ENCODE measurements around the gene NTN5.
"Not testable (repeated sequence)": the region's sequence is repeated elsewhere in the genome, so short reads cannot be mapped to it uniquely, and the experiment has no call there.

The NTN5 gene

DNA sequence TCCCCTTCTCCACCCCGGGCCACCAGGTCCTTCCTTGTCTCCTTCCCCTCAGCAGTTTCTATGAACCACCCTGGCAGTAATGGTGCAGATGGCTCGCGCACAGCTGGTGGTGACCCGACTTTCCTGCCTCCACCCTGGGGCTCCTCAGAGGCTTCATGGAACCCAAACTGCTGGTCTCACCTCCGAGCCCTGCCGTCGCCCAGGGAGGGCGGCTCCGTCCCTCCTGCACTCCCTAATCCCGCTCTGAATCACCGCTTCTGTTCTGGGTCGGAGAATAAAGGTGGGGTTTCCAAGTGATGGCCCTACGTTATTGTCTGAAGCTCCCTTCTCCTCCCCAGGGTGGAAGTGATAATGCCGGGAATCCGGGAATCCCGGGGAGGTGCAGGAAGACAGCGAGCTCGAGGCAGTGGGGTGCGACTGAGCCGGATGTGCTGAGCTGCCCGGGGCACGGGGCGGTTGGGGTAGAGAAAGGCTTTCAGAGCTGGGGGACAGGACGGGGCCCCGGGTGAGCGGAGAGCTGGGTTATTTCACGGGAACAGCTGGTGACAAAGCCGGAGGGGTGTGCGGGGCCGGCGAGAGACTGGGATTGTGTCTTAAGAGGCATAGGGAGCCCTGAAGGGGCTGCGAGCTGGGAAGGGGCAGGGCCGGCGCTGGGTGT is 23.7 kb upstream of the NTN5 start:
- peak; percentile 59 for DNase-seq

DNA sequence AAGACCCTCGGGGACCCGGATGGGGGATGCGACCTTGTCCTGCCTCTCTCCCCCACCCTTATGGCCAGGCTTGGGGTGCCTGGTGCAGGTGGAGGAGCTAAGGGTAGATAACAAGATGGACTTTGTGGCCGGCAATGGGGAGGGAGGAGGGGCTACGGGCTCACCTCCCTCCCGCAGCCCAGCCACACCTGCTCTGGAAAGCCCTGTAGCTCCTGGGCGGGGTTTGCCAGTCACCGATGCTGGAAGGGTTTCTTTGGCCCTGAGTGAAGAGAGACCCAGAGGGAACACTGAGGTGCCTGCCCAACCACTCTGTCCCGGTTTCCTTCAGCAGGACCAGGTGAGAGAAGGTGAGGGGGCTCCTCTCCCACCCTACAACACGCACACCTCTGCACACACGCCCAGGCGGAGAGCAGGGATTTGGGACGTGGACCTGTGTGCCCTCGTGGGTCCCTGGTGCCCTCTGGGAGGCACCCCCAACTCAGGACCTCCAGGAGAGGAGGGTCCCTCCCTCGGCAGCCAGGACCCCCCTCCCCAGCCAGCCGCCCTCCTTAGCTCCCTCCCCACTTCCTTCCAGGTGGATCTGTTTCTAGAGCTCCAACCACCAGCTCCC is 23.0 kb upstream of the NTN5 start, which contains the start of gene FUT2:
Gene FUT2, plus strand, starts transcription at position 229 of the 610 bp plus-strand sequence. CDS start 6,986 bp downstream, outside the sequence.
- peak; percentile 37 for DNase-seq

- DNase-seq, result not testable (repeated sequence)
Measured at GRCh38 chr19:48693629-48694028, 20.8 kb upstream of the NTN5 start.

DNA sequence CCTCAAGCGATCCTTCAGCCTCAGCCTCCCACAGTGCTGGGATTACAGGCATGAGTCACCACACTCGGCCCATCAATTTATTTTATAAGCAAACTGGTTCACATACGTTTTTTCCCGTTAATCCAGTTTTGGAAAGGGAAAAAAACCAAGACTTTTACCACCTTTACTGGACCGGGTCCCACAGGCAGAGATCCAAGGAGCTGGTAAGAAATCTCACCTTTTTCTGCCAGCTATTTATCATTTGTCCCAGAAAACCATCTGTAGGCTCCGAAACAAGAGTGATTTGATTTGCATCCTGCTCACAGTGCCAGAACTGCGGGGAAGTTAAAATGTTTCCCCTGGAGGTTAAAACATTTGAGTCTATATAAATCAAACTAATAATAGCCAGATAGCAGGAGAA is 16.6 kb upstream of the NTN5 start:
- no peak for DNase-seq

DNA sequence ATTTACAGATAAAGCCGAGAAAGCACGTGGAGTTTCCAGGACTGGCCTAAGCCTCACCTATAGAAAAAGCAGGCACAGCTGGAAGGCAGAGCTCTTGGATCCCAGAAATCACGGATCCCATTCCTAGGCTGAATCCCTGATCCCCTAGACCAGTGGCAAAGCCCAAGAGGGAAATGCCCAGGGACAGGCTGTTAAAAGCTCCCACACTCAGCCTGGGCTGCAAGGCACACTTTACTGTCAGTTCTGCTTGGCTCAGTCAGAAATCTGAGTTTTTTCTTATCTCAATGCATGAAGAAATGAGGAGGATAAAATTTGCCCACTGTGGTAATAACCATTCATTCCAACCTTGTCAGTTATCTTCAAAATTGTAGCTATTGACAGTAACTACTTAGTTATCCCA is 15.0 kb upstream of the NTN5 start:
- no peak for DNase-seq

GRCh38 chr19:48686637-48687036 is 13.8 kb upstream of the NTN5 start:
- not testable (repeated sequence) for DNase-seq

- no peak for DNase-seq
Measured at GRCh38 chr19:48686088-48686487, 13.3 kb upstream of the NTN5 start.

DNA sequence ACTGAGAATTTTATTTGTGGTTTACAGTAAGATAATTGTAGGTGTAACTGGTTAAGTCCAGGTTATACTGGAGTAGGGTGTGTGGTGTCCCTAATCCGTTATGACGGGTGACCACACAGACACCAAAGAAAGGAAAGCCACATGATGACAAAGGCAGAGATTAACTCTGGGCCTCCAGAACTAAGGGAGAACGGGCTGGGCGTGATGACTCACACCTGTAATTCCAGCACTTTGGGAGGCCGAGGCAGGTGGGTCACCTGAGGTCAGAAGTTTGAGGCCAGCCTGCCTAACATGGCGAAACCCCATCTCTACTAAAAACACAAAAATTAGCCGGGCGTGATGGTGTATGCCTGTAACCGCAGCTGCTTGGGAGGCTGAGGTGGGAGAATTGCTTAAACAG is 12.8 kb upstream of the NTN5 start:
- DNase-seq, result no peak

DNA sequence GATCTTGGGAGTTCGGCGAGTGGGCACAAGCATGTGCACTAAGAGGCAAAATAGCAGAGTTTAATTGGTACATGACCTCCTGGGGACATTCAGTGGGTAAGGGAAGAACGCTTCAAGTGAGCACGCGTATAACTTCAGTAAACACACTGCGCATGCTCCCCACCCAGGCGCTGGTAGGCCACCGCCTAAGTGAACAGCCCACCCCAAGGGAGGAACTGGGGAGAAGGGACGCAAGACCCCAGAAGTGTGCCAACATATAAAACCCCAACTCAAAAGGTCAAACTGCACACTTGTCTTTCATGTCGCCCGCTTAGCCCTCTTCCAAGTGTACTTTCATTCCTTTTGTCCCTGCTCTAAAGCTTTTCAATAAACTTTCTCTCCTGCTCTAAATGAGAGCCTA is 10.5 kb upstream of the NTN5 start:
- peak; percentile 59 for DNase-seq

GRCh38 chr19:48681127-48681470 is 8.3 kb upstream of the NTN5 start:
- DNase-seq, result no peak

- DNase-seq, result no peak
Measured at GRCh38 chr19:48680436-48681126, 7.8 kb upstream of the NTN5 start.

DNA sequence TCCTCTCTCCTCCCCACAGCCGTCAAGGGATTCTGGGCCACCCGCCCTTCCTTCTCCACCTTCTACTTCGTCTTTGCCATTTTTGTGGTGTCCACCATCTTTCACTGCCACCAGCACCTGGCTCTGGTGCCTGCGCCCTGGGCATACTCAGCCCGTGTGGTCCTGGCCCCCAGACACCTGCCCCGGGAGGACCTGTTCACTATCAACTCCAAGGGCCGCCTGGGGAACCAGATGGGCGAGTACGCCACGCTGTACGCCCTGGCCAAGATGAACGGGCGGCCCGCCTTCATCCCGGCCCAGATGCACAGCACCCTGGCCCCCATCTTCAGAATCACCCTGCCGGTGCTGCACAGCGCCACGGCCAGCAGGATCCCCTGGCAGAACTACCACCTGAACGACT is 7.2 kb upstream of the NTN5 start:
- DNase-seq, result not testable (repeated sequence)

DNA sequence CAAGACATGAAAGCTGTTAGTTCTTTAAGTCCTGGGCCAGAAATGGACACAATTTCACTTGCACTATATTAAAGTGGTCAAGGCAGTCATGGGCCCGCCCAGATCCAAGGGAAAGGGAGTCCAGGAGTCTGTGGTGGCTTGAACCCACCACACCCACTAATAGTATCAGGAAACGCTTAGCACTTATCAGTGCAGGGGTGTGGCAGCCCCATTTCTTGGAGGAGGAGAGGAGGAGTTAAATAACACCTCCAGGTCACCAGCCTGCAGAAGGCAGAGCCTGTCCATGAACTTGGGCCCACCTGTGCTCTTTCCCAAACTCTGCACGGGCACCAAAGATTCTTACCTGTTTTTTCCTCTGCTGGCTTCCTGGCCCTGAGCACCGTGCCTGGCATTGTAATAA is 5.4 kb upstream of the NTN5 start:
- no peak for DNase-seq

- no peak for DNase-seq
Measured at GRCh38 chr19:48676887-48677286, 4.1 kb upstream of the NTN5 start.

DNA sequence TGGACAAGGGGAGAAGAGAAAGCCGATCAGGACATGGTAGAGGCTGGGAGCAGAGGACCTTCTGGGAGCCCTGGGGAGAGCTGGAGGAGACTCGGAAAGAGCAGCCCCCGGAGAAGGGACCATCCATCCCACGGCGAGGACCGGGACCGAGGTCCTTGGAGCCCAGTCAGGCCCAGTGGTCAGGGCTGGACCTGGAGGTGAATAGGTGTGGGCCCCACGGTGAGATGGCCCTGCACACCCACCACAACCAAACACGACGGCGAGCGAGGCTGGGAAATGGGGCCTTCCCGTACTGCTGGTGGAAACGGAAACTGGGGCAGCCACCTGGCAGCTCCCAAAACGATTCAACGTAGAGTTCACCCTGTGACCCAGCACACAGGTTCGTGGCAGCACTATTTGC is 3.7 kb upstream of the NTN5 start:
- DNase-seq, result no peak

- DNase-seq, result peak; percentile 84
Measured at GRCh38 chr19:48674921-48675824, 2.4 kb upstream of the NTN5 start.

DNA sequence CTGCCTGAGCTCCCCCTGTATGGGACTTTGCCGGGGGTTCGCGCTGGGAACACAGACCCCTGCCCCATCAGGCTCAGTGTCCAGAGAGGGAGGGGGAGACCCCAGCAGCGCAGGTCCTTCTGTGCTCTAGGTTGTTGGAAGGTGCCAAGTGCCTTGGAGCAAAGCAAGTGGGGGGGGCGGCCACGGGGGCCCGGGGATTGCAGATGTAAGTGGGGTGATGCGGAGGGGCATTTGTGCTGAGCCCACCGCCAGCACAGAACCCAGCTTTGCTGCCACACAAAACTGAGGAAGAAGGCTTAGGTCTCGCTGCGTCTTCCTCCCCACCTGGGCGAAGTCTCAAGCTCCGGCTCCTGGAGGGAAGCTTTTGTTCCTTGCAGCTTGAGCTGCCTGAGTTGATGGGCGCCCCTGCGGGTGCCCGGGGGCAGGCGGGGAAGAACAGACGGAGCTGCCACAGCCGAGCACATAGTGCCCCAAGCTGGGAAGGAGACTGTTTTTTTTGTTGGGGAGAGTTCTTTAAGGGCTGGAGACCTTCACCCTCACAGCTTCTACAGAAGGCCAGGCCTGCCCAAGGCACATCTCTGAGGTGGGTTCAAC is 1.5 kb upstream of the NTN5 start:
- DNase-seq, result no peak

DNA sequence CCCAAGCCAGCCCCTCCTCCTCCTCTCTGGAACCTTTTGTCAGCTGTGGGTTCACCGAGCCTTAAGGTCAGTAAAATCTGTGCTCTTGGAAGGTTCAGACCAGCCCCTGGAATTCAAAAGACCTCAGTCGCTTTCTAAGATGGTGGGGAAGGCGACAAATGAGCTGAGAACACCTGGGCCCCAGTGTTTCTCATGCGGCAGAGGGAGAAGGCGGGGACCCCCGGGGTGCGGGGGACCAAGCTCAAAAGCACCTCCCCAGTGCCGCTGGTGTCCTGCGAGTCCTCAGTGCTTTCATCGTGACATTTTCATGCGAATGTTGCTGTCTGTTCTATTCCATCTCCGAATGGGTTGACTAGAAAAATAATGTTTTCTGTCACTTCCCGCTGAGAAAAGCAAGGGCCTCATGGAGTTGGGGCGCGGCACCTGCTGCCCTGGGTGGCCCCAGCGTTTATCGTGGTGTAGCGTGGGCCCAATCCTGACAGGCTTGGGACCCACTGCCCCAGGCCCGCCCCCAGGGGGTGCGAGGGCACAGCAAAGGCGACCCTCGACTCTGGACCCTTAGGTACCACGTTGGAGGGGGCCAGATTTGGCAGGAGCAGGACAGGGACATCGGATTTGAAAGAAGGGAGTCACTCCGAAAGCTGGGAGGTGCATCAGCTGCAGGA is 751 bp upstream of the NTN5 start:
- DNase-seq, result no peak

DNA sequence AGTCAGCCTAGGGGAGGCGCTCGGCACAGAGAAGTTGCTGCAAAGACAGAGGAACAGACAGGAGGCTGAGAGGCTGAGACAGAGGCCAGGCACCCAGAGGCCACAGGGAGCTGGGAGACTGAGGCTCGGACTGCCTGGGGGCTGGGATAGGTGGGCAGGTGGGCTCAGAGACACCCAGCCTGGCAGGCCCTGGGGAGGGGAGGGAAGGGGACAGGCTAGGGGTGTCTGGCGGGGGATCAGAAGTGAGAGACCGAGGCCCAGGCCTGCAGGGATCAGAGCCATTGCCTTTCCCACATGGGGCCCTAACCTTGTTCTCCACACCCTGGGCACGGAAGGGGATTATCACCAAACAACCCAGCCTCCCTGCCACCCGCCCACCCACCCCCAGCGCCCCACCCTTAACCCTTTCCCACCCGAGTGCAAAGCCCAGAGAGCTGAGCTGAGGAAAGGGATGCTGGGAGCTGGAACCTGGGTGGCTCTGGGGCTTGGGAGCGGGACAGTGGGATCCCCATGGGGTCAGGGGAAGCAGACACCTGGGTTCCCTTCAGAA is 1.3 kb downstream of the NTN5 start:
- DNase-seq, result no peak

- no peak for DNase-seq
Measured at GRCh38 chr19:48670699-48671445, 1.9 kb downstream of the NTN5 start.

All from right kidney (tissue), 1 donor.